A673 (cell line): ENCODE measurements around the gene RASAL2.

ENCODE experiments used
- CTCF ChIP-seq: fragments of 300-800, 200-600 bp; sonication (generic); conservative IDR thresholded peaks from 2 replicates; pipeline ENCODE4 v1.5.1; 2017; ENCODE audit warnings: low read depth, mild to moderate bottlenecking, antibody characterized with exemption, low read length, moderate library complexity, mixed read lengths
- EZH2 ChIP-seq: fragments of 200-600 bp; sonication (generic); IDR thresholded peaks from 2 replicates; pipeline ENCODE4 v1.6.1; 2017; ENCODE audit warnings: borderline replicate concordance, low read depth, mild to moderate bottlenecking, mixed read lengths, antibody characterized with exemption, low read length; ENCODE audit not compliant: poor library complexity, severe bottlenecking

DNA sequence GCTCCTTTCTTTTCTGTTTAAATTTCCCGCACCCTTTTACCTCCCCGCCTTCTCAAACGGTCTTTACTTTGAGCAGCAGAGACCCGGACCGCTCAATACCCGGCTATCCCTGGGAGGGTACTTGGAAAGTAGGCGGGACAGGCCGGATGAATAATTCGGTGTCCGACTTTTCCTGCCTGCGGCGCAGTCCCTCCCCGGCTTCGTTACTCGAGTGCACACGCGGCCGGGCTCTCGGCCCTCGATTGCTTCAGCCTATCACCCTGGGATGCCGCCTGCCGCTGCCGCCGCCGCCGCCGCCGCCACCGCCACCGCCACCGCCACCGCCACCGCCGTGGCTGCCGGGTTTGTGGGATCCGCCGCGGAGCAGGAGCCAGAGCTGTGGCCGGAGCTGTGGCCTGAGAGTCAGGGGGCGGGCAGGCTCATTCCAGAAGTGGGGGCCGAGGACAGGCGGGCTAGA, 382 bp upstream of the RASAL2 start:
- TF ChIP-seq CTCF (no peak), EZH2 (no peak)
